Activated naive CD8-positive, alpha-beta T cell treated with anti-CD3 and anti-CD28 coated beads, Interleukin-2, amount 10 ng/mL, durations not matched to agents 7 days and 5 days (primary cell): ENCODE measurements around the gene GALM. TPM values are rescaled to one million over a fixed set of nuclear protein-coding genes. Genes with fewer than 3 reads are reported as not detected.

Source experiments
- ATAC-seq: fragments of 150-1000 bp; cut with Tn5 transposase; one replicate; pipeline ENCODE4 v1.10.0; 2021; ENCODE audit warnings: low read depth, moderate library complexity
- POLR2A ChIA-PET: fragments of 350-600 bp; sonication (Branson Sonifier 250); formaldehyde crosslinking; loops from one replicate; lab custom pipeline; 2021; ENCODE audit warnings: antibody characterized with exemption; lab: Charles Lee
- DNase-seq: peaks from one replicate; pipeline ENCODE4 v3.0.0; 2021
- H3K27ac Mint-ChIP-seq: one replicate; pipeline ENCODE4 v1.8.0; 2022; ENCODE audit warnings: mild to moderate bottlenecking, mixed read lengths
- H3K27me3 Mint-ChIP-seq: one replicate; pipeline ENCODE4 v1.8.0; 2022; ENCODE audit warnings: mild to moderate bottlenecking, moderate library complexity, mixed read lengths
- H3K36me3 Mint-ChIP-seq: one replicate; pipeline ENCODE4 v1.8.0; 2021; ENCODE audit warnings: mild to moderate bottlenecking, mixed read lengths
- H3K4me1 Mint-ChIP-seq: one replicate; pipeline ENCODE4 v1.8.0; 2021; ENCODE audit warnings: mixed read lengths
- H3K4me3 Mint-ChIP-seq: one replicate; pipeline ENCODE4 v1.8.0; 2022; ENCODE audit warnings: mild to moderate bottlenecking, moderate library complexity, mixed read lengths
- H3K9me3 Mint-ChIP-seq: one replicate; pipeline ENCODE4 v1.8.0; 2021; ENCODE audit warnings: mixed read lengths
- total RNA-seq, 2 experiments: library from RNA; stranded (reverse); gene quantifications; one replicate each; pipeline ENCODE4 v1.2.3, GENCODE V29; 2021

GALM gene
- total RNA-seq, 2 experiments from 2014 or later = 28.3 to 30.2 TPM

GRCh38 chr2:38653715-38654527 lies 12.0 kb upstream of the GALM start:
- Mint-ChIP-seq H3K36me3 (peaks cover 4% of the 10 kb centered on the region), H3K27me3 (no peaks in the 10 kb centered on the region), H3K4me3 (peak overlapping the region; percentile 57), H3K9me3 (peaks cover 1% of the 10 kb centered on the region), H3K4me1 (peaks cover 38% of the 10 kb centered on the region), H3K27ac (peak overlapping the region; percentile 91)
- ATAC-seq = peak; percentile 53
- POLR2A ChIA-PET = interaction anchor here (1.1 to 5.9 kb wide), 5 partner anchors 10 to 97 kb away, joined by 3 to 76 read pairs (median 12); partner anchors contain the start of genes GALM, HNRNPLL and SRSF7
- no peak for DNase-seq

GRCh38 chr2:38654528-38655381 lies 11.2 kb upstream of the GALM start:
- POLR2A ChIA-PET = interaction anchor here (2.8 to 5.9 kb wide), 2 partner anchors 10 to 52 kb away, joined by 18 to 76 read pairs; partner anchors contain the start of genes GALM and HNRNPLL
- no peak for DNase-seq
- no peaks in the 10 kb centered on the region for H3K27me3 Mint-ChIP-seq
- peaks cover 1% of the 10 kb centered on the region for H3K36me3 Mint-ChIP-seq
- no peak overlapping the region for H3K4me3 Mint-ChIP-seq
- peaks cover 1% of the 10 kb centered on the region for H3K9me3 Mint-ChIP-seq
- ATAC-seq = no peak
- H3K4me1 Mint-ChIP-seq = peaks cover 42% of the 10 kb centered on the region
- peak overlapping the region; percentile 91 for H3K27ac Mint-ChIP-seq

DNA sequence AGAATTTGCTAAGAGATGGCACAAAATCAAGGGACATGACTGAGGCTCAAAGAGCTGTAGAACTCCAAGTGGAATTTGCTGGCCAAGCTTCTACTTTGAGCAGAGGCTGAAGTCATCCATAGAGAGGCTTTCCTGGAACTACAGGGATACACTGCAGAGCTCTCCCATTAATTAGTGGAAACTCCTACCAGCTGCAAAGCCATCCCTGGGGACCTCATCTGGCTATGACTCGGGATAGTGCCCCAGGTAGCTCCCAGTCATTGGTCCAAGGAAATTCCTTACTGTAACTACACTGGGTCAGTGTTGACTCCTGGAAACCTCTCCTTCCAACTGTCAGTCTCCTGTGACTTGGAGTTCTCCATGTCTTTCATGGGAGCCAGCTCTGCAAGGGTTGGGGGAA lies 10.5 kb upstream of the GALM start:
- H3K36me3 Mint-ChIP-seq = peaks cover 1% of the 10 kb centered on the region
- H3K9me3 Mint-ChIP-seq = peaks cover 1% of the 10 kb centered on the region
- ATAC-seq = no peak
- POLR2A ChIA-PET = interaction anchor here (5.9 kb wide), 1 partner anchor 10 kb away, joined by 76 read pairs; the partner anchor contains the start of gene GALM
- H3K27me3 Mint-ChIP-seq = no peaks in the 10 kb centered on the region
- H3K27ac Mint-ChIP-seq = no peak overlapping the region
- DNase-seq = no peak
- H3K4me1 Mint-ChIP-seq = peaks cover 40% of the 10 kb centered on the region
- H3K4me3 Mint-ChIP-seq = no peak overlapping the region

- peaks cover 36% of the 10 kb centered on the region for H3K4me1 Mint-ChIP-seq
These were observed 8.9 kb upstream of the GALM start for GRCh38 chr2:38656866-38657480.

GRCh38 chr2:38658613-38659012 lies 7.3 kb upstream of the GALM start:
- POLR2A ChIA-PET = interaction anchor here (0.9 kb wide), 1 partner anchor 14 kb away, joined by 7 read pairs; no protein-coding TSS in a partner anchor
- peaks cover 1% of the 10 kb centered on the region for H3K9me3 Mint-ChIP-seq
- ATAC-seq (no peak), DNase-seq (no peak)
- no peaks in the 10 kb centered on the region for H3K27me3 Mint-ChIP-seq
- no peak overlapping the region for H3K4me3 Mint-ChIP-seq
- peaks cover 32% of the 10 kb centered on the region for H3K4me1 Mint-ChIP-seq
- H3K27ac Mint-ChIP-seq = no peak overlapping the region
- H3K36me3 Mint-ChIP-seq = peaks cover 1% of the 10 kb centered on the region

More at GRCh38 chr2:38656866-38657480, 8.9 kb upstream of the GALM start:
- DNase-seq (no peak), ATAC-seq (no peak)
- Mint-ChIP-seq H3K9me3 (peaks cover 1% of the 10 kb centered on the region), H3K27me3 (no peaks in the 10 kb centered on the region), H3K27ac (no peak overlapping the region), H3K4me3 (no peak overlapping the region), H3K36me3 (peaks cover 1% of the 10 kb centered on the region)
- POLR2A ChIA-PET = interaction anchor here (1.1 to 1.4 kb wide), 2 partner anchors 8 to 10 kb away, joined by 5 to 8 read pairs; no protein-coding TSS in a partner anchor

- Mint-ChIP-seq H3K4me1 (peaks cover 32% of the 10 kb centered on the region), H3K27ac (no peak overlapping the region), H3K27me3 (no peaks in the 10 kb centered on the region), H3K4me3 (no peak overlapping the region), H3K36me3 (peaks cover 1% of the 10 kb centered on the region), H3K9me3 (peaks cover 1% of the 10 kb centered on the region)
- DNase-seq (no peak), ATAC-seq (no peak)
- POLR2A ChIA-PET = interaction anchor here (0.9 kb wide), 1 partner anchor 14 kb away, joined by 7 read pairs; no protein-coding TSS in a partner anchor
These were observed 6.8 kb upstream of the GALM start for GRCh38 chr2:38659115-38659514.

DNA sequence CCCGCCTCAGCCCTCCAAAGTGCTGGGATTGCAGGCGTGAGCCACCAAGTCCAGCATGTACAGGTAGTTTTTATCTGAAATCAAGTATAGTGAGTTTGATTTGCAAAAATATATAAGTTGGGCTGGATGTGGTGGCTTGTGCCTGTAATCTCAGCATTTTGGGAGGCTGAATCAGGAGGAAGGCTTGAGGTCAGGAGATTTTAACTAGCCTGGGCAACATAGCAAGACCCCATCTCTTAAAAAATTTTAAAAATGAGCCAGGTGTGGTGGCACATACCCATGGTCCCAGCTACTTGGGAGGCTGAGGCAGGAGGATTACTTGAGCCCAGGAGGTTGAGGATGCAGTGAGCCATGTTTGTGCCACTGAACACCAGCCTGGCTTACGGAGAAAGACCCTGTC lies 5.6 kb upstream of the GALM start:
- peaks cover 1% of the 10 kb centered on the region for H3K9me3 Mint-ChIP-seq
- no peak overlapping the region for H3K4me3 Mint-ChIP-seq
- H3K36me3 Mint-ChIP-seq = peaks cover 1% of the 10 kb centered on the region
- ATAC-seq (no peak), DNase-seq (no peak)
- H3K4me1 Mint-ChIP-seq = peaks cover 28% of the 10 kb centered on the region
- H3K27me3 Mint-ChIP-seq = no peaks in the 10 kb centered on the region
- no peak overlapping the region for H3K27ac Mint-ChIP-seq
- POLR2A ChIA-PET = no interaction called here

DNA sequence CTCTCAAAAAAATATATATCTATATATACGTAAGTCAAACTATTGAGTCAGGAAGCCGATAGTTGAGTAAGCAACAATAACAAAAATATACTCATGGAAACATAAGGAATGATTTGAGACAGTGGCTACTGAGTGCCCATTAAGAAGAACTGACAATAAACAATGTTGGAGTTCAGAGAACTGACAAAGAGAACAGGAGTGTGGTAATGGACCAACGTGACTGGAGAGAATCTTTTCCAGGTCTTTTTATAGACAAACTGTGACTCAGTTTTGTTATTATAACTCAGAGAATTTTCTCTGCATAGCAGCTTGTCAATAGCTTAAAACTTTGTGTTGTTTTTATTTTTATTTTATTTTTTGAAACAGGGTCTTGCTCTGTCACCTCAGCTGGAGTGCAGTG lies 4.6 kb upstream of the GALM start:
- DNase-seq (no peak), ATAC-seq (no peak)
- H3K4me1 Mint-ChIP-seq = peaks cover 31% of the 10 kb centered on the region
- H3K9me3 Mint-ChIP-seq = peaks cover 1% of the 10 kb centered on the region
- no peak overlapping the region for H3K27ac Mint-ChIP-seq
- H3K4me3 Mint-ChIP-seq = no peak overlapping the region
- H3K36me3 Mint-ChIP-seq = peaks cover 1% of the 10 kb centered on the region
- H3K27me3 Mint-ChIP-seq = no peaks in the 10 kb centered on the region
- POLR2A ChIA-PET = no interaction called here

GRCh38 chr2:38666556-38666910 lies 619 bp downstream of the GALM start:
- DNase-seq (no peak), ATAC-seq (peak; percentile 31)
- Mint-ChIP-seq H3K27ac (peak overlapping the region; percentile 92), H3K9me3 (no peaks in the 10 kb centered on the region), H3K36me3 (peaks cover 24% of the 10 kb centered on the region), H3K4me1 (peaks cover 54% of the 10 kb centered on the region), H3K27me3 (no peaks in the 10 kb centered on the region), H3K4me3 (peak overlapping the region; percentile 90)
- POLR2A ChIA-PET = interaction anchor here (0.5 to 6.7 kb wide), 18 partner anchors 9 to 1510 kb away, joined by 3 to 76 read pairs (median 4); partner anchors contain the start of genes EIF2AK2, HNRNPLL and SRSF7

DNA sequence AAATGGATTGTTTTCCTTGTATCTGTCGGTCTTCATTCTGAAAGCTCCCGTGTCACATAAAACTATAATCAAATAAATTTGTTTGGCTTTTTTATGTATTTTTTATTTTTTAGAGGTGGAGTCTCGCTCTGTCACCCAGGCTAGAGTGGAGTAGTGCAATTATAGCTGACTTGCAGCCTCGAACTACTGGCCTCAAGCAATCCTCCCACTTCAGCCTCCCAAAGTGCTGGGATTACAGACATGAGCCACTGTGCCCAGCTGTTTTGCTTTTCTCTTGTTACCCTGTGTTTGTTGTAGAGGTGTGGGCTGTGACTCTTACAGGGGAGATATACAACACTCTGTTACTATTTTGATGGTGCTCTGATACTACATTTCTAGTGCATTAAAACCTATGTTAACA lies 2.2 kb downstream of the GALM start:
- Mint-ChIP-seq H3K4me1 (peaks cover 58% of the 10 kb centered on the region), H3K27ac (peak overlapping the region; percentile 92), H3K4me3 (peak overlapping the region; percentile 90), H3K9me3 (no peaks in the 10 kb centered on the region), H3K36me3 (peaks cover 32% of the 10 kb centered on the region), H3K27me3 (no peaks in the 10 kb centered on the region)
- ATAC-seq (no peak), DNase-seq (no peak)
- POLR2A ChIA-PET = interaction anchor here (0.6 to 6.7 kb wide), 7 partner anchors 9 to 195 kb away, joined by 3 to 76 read pairs (median 6); partner anchors contain the start of genes HNRNPLL and SRSF7

- Mint-ChIP-seq H3K4me3 (no peak overlapping the region), H3K27me3 (no peaks in the 10 kb centered on the region), H3K9me3 (no peaks in the 10 kb centered on the region), H3K36me3 (peaks cover 37% of the 10 kb centered on the region), H3K27ac (peak overlapping the region; percentile 57), H3K4me1 (peaks cover 53% of the 10 kb centered on the region)
- ATAC-seq (no peak), DNase-seq (no peak)
- POLR2A ChIA-PET = no interaction called here
These were observed 3.0 kb downstream of the GALM start for GRCh38 chr2:38668779-38669479.

DNA sequence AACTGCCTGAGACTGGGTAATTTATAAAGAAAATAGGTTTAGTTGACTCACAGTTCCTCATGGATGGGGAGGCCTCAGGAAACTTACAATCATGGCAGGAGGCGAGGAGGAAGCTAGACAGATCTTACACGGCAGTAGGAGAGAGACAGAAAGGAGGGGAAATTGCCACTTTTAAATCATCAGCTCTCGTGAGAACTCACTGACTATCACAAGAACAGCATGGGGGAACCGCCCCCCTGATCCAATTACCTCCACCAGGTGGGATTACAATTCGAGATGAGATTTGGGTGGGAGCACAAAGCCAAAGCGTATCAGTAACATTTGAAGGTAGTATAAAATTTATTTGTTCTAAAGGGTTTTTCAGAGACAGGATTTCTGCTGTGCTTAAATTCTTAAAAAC lies 5.4 kb downstream of the GALM start:
- Mint-ChIP-seq H3K36me3 (peaks cover 47% of the 10 kb centered on the region), H3K4me1 (peaks cover 42% of the 10 kb centered on the region), H3K4me3 (no peak overlapping the region), H3K27ac (no peak overlapping the region), H3K27me3 (no peaks in the 10 kb centered on the region), H3K9me3 (no peaks in the 10 kb centered on the region)
- POLR2A ChIA-PET = interaction anchor here (0.6 kb wide), 1 partner anchor 38 kb away, joined by 3 read pairs; no protein-coding TSS in a partner anchor
- DNase-seq (no peak), ATAC-seq (no peak)
